ENCODE results near the gene GARIN1A.
A peak's percentile ranks its signal among the peaks of the same experiment; 100 is the strongest.
"Not testable (repeated sequence)": the region's sequence is repeated elsewhere in the genome, so short reads cannot be mapped to it uniquely, and the experiment has no call there.

The GARIN1A gene

DNA sequence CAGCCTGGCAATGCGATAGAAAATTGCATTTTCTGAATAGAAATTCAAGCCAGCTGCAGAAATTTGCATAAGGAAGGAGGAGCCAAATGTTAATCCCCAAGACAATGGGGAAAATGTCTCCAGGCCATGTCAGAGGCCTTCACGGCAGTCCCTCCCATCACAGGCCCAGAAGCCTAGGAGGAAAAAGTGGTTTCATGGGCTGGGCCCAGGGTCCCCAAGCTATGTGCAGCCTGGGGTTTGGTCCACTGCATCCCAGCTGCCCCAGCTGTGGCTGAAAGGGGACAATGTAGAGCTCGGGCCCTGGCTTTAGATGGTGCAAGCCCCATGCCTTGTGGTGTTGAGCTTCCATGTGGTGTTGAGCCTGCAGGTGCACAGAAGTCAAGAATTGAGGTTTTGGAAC lies 10.0 kb upstream of the GARIN1A start:
- no peak overlapping the region for H3K4me3 ChIP-seq (ENCODE audit: low read depth, low read length)
- TF ChIP-seq CTCF (IDR thresholded peaks at IDR 0.05; ENCODE audit: low read depth, low read length), result no peak

GRCh38 chr7:128663223-128663622 lies 8.9 kb upstream of the GARIN1A start:
- not testable (repeated sequence) for H3K4me3 ChIP-seq (ENCODE audit: low read depth, low read length)

GRCh38 chr7:128665057-128665456 lies 7.0 kb upstream of the GARIN1A start:
- TF ChIP-seq CTCF (IDR thresholded peaks at IDR 0.05; ENCODE audit: low read depth, low read length), result no peak
- H3K4me3 ChIP-seq (ENCODE audit: low read depth, low read length), result no peak overlapping the region

DNA sequence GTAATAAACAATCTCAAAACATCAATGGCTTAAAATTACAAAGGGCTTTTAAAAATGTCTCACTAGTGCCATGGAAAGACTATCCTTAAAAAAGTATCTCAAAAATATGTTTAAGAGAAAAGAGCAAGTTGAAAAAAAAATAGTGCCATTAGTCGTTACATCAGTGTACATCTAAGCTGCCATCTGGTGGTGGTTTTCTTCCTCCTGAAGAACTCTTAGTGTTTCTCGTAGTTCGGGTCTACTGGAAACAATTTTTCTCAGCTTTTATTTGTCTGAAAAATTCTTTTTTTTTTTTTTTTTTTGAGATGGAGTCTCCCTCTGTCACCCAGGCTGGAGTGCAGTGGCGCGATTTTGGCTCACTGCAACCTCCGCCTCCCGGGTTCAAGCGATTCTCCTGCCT lies 5.9 kb upstream of the GARIN1A start:
- TF ChIP-seq CTCF (IDR thresholded peaks at IDR 0.05; ENCODE audit: low read depth, low read length), result no peak

GRCh38 chr7:128672927-128673517 lies 930 bp downstream of the GARIN1A start:
- H3K4me3 ChIP-seq (ENCODE audit: low read depth, low read length), result no peak overlapping the region
- peak; percentile 57 for TF ChIP-seq CTCF (IDR thresholded peaks at IDR 0.05; ENCODE audit: low read depth, low read length)

More for the DNA sequence above, 5.9 kb upstream of the GARIN1A start:
- H3K4me3 ChIP-seq (ENCODE audit: low read depth, low read length), result no peak overlapping the region

GRCh38 chr7:128673571-128673970 lies 1.5 kb downstream of the GARIN1A start:
- H3K4me3 ChIP-seq (ENCODE audit: low read depth, low read length), result no peak overlapping the region
- TF ChIP-seq CTCF (IDR thresholded peaks at IDR 0.05; ENCODE audit: low read depth, low read length), result no peak

- H3K4me3 ChIP-seq (ENCODE audit: low read depth, low read length), result no peak overlapping the region
- TF ChIP-seq CTCF (IDR thresholded peaks at IDR 0.05; ENCODE audit: low read depth, low read length), result no peak
These were observed 4.6 kb downstream of the GARIN1A start for GRCh38 chr7:128676665-128677064.

GRCh38 chr7:128679920-128680319 lies 7.8 kb downstream of the GARIN1A start:
- no peak overlapping the region for H3K4me3 ChIP-seq (ENCODE audit: low read depth, low read length)
- no peak for TF ChIP-seq CTCF (IDR thresholded peaks at IDR 0.05; ENCODE audit: low read depth, low read length)

Data from WI38 (cell line).